Endodermal cell (in vitro differentiated cells): ENCODE measurements around the gene CCDC51. TPM values are rescaled to one million over a fixed set of nuclear protein-coding genes. Genes with fewer than 3 reads are reported as not detected.
"Not testable (repeated sequence)": the region's sequence is repeated elsewhere in the genome, so short reads cannot be mapped to it uniquely, and the experiment has no call there.

Experiments
- DNase-seq: peaks from one replicate; pipeline ENCODE4 v3.0.0-alpha.2; 2017
- H3K27ac ChIP-seq: 2 replicates; pipeline ENCODE4 v1.5.1; 2013; ENCODE audit warnings: mild to moderate bottlenecking, low read depth, low read length, moderate library complexity
- H3K27me3 ChIP-seq: 2 replicates; pipeline ENCODE4 v1.6.1; 2013; ENCODE audit warnings: mild to moderate bottlenecking, low read length, moderate library complexity; ENCODE audit not compliant: insufficient read depth, control insufficient read depth, poor library complexity, severe bottlenecking
- H3K36me3 ChIP-seq: 2 replicates; pipeline ENCODE4 v1.7.0; 2013; ENCODE audit warnings: mild to moderate bottlenecking, low read length, moderate library complexity; ENCODE audit not compliant: control insufficient read depth, insufficient read depth
- H3K4me1 ChIP-seq: one replicate; pipeline ENCODE4 v1.7.0; 2013; ENCODE audit warnings: low read length; ENCODE audit not compliant: control insufficient read depth, insufficient read depth
- H3K4me3 ChIP-seq: 2 replicates; pipeline ENCODE4 v1.5.1; 2013; ENCODE audit warnings: mild to moderate bottlenecking, low read length, moderate library complexity
- H3K9ac ChIP-seq: 2 replicates; pipeline ENCODE4 v1.6.1; 2013; ENCODE audit warnings: mild to moderate bottlenecking, low read length, moderate library complexity; ENCODE audit not compliant: poor library complexity, severe bottlenecking; ENCODE audit errors: extremely low read depth
- H3K9me3 ChIP-seq: 2 replicates; pipeline ENCODE4 v1.6.1; 2013; ENCODE audit warnings: mild to moderate bottlenecking, low read length, moderate library complexity; ENCODE audit not compliant: control insufficient read depth
- H3K27ac Mint-ChIP-seq: 2 replicates; pipeline ENCODE4 v1.8.0; 2020; ENCODE audit warnings: mixed read lengths
- H3K27me3 Mint-ChIP-seq: 2 replicates; pipeline ENCODE4 v1.8.0; 2021; ENCODE audit warnings: mild to moderate bottlenecking, mixed read lengths; ENCODE audit not compliant: insufficient read depth
- H3K36me3 Mint-ChIP-seq: 2 replicates; pipeline ENCODE4 v1.8.0; 2020; ENCODE audit warnings: low read depth, mixed read lengths
- H3K4me1 Mint-ChIP-seq: 2 replicates; pipeline ENCODE4 v1.8.0; 2020; ENCODE audit warnings: mixed read lengths
- H3K4me3 Mint-ChIP-seq: 2 replicates; pipeline ENCODE4 v1.8.0; 2020; ENCODE audit warnings: mild to moderate bottlenecking, moderate library complexity, mixed read lengths
- H3K9me3 Mint-ChIP-seq: 2 replicates; pipeline ENCODE4 v1.8.0; 2020; ENCODE audit warnings: mild to moderate bottlenecking, mixed read lengths
- CTCF ChIP-seq: fragments of 200-600 bp; sonication (generic); conservative IDR thresholded peaks from 2 replicates; pipeline ENCODE4 v1.5.0; 2021; ENCODE audit warnings: antibody characterized with exemption, mild to moderate bottlenecking
- WGBS, 2 experiments: methylation state at CpG; one replicate each; pipeline versions ENCODE4 v1.1.5 to v1.1.7; 2013; ENCODE audit warnings: missing lambda C conversion rate in 2 of 2, mixed read lengths in 1 of 2; ENCODE audit not compliant: insufficient coverage in 1 of 2, insufficient read length in 1 of 2; 5-methylcytosine and 5-hydroxymethylcytosine counted together
- total RNA-seq, 2 donors: library from RNA; stranded (reverse); fragmentation: NEBNext Ultra II Directional in 1 of 2; extraction: Animal tissue kit (Norgen Biotek cat#: 25700) in 1 of 2; gene quantifications; 2 replicates in 1 of 2; 3 replicates in 1 of 2; pipeline ENCODE4 v1.2.1, GENCODE V29; 2021

CCDC51 gene
- total RNA-seq, 2 donors from 2014 or later = 14.5 to 14.6 TPM

GRCh38 chr3:48402281-48402732 is 37.6 kb downstream of the CCDC51 start:
- Histone ChIP-seq H3K36me3 (peaks cover 43% of the 10 kb centered on the region), H3K27me3 (no peaks in the 10 kb centered on the region), H3K4me3 (no peak overlapping the region), H3K4me1 (no peaks in the 10 kb centered on the region), H3K9ac (no peak overlapping the region), H3K9me3 (no peaks in the 10 kb centered on the region), H3K27ac (peak overlapping the region; percentile 34)
- DNase-seq = no peak
- Mint-ChIP-seq H3K27ac (no peak overlapping the region), H3K9me3 (no peaks in the 10 kb centered on the region), H3K36me3 (peaks cover 51% of the 10 kb centered on the region), H3K4me3 (no peak overlapping the region), H3K4me1 (no peaks in the 10 kb centered on the region), H3K27me3 (no peaks in the 10 kb centered on the region)
- TF ChIP-seq CTCF = no peak
- 88 to 92% methylated on average over 7 to 8 of the region's 8 CpGs for WGBS, 2 experiments

- H3K9me3 Mint-ChIP-seq, H3K4me3 Mint-ChIP-seq, H3K4me3 ChIP-seq, H3K27me3 ChIP-seq, DNase-seq, H3K9me3 ChIP-seq, H3K4me1 ChIP-seq, H3K27ac Mint-ChIP-seq, H3K9ac ChIP-seq, H3K4me1 Mint-ChIP-seq, H3K27me3 Mint-ChIP-seq: not testable (repeated sequence)
- peak overlapping the region; percentile 34 for H3K27ac ChIP-seq
- H3K36me3 ChIP-seq = peaks cover 35% of the 10 kb centered on the region
- H3K36me3 Mint-ChIP-seq = peaks cover 43% of the 10 kb centered on the region
- 96 to 100% methylated on average over 4 to 12 of the region's 12 CpGs for WGBS, 2 experiments
Observed at GRCh38 chr3:48401434-48401901, 38.5 kb downstream of the CCDC51 start.

GRCh38 chr3:48400824-48401433 is 39.0 kb downstream of the CCDC51 start:
- Histone ChIP-seq H3K27me3 (peaks cover 2% of the 10 kb centered on the region), H3K9me3 (no peaks in the 10 kb centered on the region), H3K36me3 (peaks cover 35% of the 10 kb centered on the region), H3K9ac (no peak overlapping the region), H3K4me3 (no peak overlapping the region), H3K4me1 (no peaks in the 10 kb centered on the region), H3K27ac (no peak overlapping the region)
- Mint-ChIP-seq H3K27ac (no peak overlapping the region), H3K4me1 (no peaks in the 10 kb centered on the region), H3K36me3 (peaks cover 38% of the 10 kb centered on the region), H3K27me3 (peaks cover under 1% of the 10 kb centered on the region), H3K4me3 (no peak overlapping the region), H3K9me3 (no peaks in the 10 kb centered on the region)
- 81 to 88% methylated on average over 2 to 6 of the region's 6 CpGs for WGBS, 2 experiments
- TF ChIP-seq CTCF = peak; percentile 83
- peak; percentile 82 for DNase-seq
